Activated T-cell treated with anti-CD3 and anti-CD28 coated beads for 48 hours (primary cell): ENCODE results near the gene COPS3.

Source experiments
- DNase-seq: peaks from one replicate; pipeline ENCODE4 v3.0.0-alpha.2; 2020; ENCODE audit warnings: low read depth

Gene COPS3

GRCh38 chr17:17241656-17242055 lies 39.4 kb downstream of the COPS3 start:
- no peak for DNase-seq

GRCh38 chr17:17239832-17240231 lies 41.2 kb downstream of the COPS3 start:
- no peak for DNase-seq

DNA sequence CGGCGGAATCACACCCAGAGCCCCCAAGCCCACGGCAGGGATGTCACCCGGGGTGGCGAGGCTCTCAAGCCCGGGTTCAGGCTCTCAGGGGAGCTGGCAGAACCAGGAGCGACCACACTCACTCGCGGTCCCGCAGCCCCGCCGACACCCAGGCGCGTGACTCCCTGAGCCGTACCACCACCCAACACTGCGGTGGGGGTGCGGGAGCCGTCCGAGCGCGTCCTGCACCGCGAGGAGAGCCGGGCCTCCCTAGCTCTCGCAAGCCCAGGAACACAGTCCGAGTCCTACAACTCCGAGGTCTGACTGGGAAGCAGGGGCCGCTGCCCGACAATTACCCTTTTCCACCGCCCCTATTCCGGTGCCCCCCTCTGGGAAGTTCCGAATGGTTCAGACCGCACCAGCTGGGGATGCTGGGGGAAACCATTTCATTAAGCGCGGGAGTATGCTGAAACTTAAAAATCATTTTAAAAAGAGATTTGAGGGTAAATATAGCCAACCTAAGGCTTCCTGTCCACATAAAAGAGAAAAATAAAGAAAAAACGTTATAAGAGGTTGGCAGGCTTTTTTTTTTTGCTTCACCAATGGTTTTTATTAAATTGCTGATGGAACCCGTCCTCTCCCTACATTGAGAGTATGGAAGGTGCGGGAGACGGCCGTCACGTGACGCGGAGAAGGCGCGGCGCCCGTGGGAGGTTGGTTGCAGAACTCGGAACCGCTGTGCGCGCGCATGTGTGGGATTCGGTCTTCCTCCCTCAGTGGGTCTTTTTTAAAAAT lies 43.8 kb downstream of the COPS3 start, which contains the start of gene FLCN:
TSS of gene FLCN (minus strand) at position 143 of the 774 bp plus-strand sequence. CDS start 9,031 bp downstream, outside the sequence.
- peak; percentile 84 for DNase-seq

DNA sequence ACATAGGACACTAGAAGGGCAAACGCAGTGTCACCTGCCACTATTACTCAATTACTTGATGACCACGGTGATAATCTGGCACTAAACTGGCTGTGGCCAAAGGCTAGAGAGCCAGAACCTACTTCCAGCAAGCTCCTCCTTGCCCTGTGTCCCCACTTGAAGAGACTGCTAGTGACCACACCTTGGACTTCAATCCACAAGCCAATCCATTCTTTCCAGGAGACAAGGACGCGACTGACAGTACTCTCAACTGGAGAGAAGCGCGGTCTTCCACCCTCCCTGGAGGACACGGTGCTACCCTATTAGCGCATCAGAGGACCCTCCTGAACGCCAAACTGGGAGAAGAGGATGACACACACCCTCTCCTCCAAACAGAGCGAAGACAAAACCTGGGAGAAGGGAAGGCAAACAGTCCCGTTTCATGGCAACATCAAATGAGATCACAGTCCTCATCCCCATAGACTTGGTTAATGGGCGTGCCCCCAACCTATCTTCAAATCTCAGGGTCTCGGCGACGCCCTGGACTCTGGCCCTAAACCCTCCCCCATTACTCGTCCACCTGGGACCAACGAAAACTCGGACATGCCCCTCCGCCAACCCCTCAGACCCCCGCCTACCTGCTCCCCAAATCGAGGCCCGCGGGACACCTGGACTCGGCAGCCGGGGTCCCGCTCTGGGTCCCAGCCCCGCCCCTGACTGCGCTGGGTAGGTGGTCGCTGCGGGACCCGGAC lies 44.6 kb downstream of the COPS3 start:
- DNase-seq = peak; percentile 1

GRCh38 chr17:17235212-17236174 lies 45.6 kb downstream of the COPS3 start:
- no peak for DNase-seq

- DNase-seq = no peak
Measured at GRCh38 chr17:17232303-17232621, 48.8 kb downstream of the COPS3 start.

DNA sequence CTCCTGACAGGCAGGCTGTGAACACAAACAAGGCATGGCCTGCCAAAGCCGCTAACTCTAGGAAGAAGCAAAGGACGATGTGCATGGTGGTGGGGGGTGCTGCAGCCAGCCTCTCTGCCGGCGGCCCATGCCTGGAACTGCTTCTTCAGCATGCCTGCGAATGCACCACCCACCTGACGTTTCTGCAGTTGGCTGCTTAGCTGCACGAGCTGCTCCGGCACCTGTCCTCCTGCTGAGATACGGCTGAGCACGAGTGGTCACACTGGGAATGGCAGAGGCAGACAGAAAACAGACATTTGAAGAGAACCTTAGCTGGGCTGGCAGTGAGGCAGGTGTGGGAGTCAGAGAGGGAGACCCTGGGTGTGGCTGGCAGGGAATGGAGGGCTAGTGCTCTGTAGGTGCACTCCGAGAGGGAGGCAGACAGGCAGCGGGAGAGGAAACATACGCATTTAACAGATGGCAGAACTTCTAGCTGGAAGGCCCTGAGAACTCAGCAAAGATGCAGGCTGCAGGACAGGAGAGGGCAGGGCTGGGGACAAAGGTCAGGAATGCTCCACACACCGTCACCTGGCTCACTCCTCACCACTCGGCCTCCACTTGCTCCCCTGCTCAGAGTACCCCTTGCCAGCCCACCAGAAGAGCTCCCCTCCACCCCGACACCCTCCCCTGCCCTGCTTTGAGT lies 49.3 kb downstream of the COPS3 start:
- no peak for DNase-seq

GRCh38 chr17:17229416-17230384 lies 51.3 kb downstream of the COPS3 start:
- no peak for DNase-seq

GRCh38 chr17:17228521-17229279 lies 52.3 kb downstream of the COPS3 start:
- no peak for DNase-seq

DNA sequence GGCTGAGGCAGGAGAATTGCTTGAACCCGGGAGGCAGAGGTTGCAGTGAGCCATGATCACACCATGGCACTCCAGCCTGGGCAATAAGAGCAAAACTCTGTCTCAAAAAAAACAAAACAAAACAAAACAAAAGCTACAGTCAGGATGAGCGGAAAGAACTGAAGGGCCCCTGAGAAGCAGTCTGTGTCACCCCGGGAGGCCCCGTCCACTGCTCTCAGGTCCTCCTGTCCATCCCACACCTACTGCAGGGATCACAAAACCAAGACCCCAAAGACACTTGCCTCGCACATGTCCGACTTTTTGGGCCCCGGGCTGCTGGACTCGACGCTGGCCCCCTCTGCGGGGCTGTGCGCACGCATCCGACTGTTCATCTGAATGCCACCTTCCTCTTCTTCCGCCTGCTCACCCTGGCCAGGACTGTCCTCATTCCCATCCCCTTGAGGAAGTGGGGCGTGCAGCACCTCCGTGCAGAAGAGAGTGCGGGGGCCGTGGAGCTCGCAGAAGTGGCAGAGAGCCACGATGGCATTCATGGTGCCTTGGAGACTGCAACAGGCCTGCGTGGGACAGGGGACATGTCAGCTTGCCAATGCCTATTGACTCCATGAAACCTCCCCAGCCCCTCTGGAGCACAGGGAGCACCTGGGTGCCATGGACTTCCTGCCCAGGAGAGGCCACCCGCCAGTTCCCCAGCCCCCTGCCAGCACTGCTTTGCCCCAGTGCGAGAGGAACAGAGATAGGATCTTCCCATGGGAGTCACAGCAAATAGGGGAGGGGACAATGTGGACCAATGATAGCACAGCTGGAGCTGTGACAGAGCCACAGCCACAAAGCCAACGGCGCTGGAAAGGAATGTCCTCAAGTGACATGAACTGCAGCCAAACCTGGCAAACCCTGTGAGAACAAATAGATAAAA lies 53.2 kb downstream of the COPS3 start:
- no peak for DNase-seq

- no peak for DNase-seq
Measured at GRCh38 chr17:17226451-17227265, 54.4 kb downstream of the COPS3 start.

GRCh38 chr17:17225901-17226300 lies 55.1 kb downstream of the COPS3 start:
- no peak for DNase-seq

GRCh38 chr17:17224137-17224536 lies 56.9 kb downstream of the COPS3 start:
- no peak for DNase-seq

DNA sequence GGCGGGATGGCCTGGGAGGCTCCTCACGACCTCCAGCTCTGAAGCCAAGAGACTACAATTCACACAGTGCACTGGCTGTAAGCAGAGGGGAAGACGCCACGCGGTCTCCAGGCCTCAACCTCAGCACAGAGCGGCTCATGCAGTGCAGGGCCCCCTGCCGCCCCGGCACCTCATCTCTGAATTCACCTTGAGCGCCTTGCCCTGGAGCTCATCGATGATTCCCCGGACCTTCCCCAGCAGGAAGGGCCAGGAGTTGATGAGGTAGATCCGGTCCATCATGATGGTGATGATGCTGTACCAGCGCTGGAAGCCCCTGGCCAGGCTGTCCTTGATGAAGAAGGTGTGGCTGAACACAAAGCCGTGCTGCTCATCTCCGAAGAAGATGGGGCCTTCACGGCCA lies 57.3 kb downstream of the COPS3 start:
- no peak for DNase-seq

- DNase-seq = no peak
Measured at GRCh38 chr17:17221329-17221728, 59.7 kb downstream of the COPS3 start.

DNA sequence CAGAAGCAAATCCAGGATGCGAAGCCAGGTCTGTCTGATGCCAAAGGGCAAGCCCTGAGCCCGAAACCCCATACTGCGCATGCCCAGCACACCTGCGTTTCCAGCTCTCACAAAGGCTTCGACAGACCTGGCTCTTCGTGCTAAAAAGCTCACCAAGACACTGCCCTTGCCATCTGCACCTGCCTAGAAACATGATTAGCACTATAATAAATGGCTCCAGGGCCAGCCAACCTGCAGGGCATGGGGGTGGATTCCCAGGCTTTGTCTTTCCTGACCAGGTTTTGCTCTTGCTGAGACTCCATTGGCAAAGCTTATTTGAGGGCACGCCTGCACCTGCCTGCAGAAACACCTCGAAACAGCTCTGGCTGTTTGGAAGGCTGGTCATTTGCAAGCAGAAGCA lies 60.5 kb downstream of the COPS3 start:
- no peak for DNase-seq

DNA sequence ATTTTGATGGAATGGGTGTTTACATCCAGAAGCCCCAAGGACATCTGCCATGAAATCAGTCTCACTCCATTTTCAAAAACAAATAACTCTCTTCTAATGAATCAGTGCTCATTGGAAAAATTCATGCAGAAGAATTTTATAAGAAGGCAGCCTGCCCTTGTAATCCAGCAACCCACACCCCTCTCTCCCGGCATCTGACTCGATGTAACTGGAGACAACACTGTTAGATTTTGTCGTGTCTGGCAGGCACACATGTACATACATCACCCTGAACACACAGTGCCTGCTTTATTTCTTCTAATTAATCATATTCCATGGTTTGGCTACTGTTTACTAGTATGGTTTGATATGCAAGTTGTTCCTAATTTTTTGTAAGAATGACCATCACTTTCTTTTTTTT lies 63.1 kb downstream of the COPS3 start:
- no peak for DNase-seq

GRCh38 chr17:17216776-17217175 lies 64.3 kb downstream of the COPS3 start:
- no peak for DNase-seq
